ENCODE results near the gene SMIM3. TPM values are rescaled to one million over a fixed set of nuclear protein-coding genes. Genes with fewer than 3 reads are reported as not detected.

Gene SMIM3
- total RNA-seq, 1 donor from 2014 or later, result 46.7 TPM

DNA sequence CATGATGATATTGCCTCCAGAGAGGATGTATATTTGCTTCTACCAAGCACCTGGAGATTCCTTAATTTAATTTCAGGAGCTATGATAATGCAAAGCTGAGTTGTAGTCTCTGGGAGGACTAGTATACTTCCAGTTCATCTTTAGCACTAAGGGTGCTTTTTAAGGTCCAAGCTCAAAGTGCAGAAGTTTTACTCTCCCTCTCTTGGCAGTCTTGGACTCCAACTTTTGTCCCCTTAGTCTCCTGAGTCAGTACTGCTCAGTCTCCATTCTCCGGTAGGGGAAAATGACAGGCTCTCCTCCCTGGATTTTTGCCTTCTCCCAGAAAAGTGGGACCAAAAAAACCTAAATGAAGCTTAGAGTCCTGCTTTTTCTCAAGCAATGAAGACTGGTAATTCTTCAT lies 8.3 kb downstream of the SMIM3 start:
- Histone ChIP-seq H3K4me1 (peaks cover 66% of the 10 kb centered on the region), H3K36me3 (no peaks in the 10 kb centered on the region), H3K4me3 (no peak overlapping the region), H3K27ac (no peak overlapping the region), H3K9me3 (no peaks in the 10 kb centered on the region), H3K27me3 (no peaks in the 10 kb centered on the region)
- no peak for DNase-seq (ENCODE audit: extremely low spot score in 2 of 2)
- intact Hi-C loops (cut with DNase I), result loop anchor here (10.0 kb wide), 1 partner anchor 1382 kb away; no protein-coding TSS in a partner anchor
- no peak for TF ChIP-seq POLR2A (IDR thresholded peaks at IDR 0.05)
- no peak for TF ChIP-seq POLR2AphosphoS5 (IDR thresholded peaks at IDR 0.05; ENCODE audit: insufficient read depth in 1 of 2, low read depth in 1 of 2)
- TF ChIP-seq, protein P1, sequence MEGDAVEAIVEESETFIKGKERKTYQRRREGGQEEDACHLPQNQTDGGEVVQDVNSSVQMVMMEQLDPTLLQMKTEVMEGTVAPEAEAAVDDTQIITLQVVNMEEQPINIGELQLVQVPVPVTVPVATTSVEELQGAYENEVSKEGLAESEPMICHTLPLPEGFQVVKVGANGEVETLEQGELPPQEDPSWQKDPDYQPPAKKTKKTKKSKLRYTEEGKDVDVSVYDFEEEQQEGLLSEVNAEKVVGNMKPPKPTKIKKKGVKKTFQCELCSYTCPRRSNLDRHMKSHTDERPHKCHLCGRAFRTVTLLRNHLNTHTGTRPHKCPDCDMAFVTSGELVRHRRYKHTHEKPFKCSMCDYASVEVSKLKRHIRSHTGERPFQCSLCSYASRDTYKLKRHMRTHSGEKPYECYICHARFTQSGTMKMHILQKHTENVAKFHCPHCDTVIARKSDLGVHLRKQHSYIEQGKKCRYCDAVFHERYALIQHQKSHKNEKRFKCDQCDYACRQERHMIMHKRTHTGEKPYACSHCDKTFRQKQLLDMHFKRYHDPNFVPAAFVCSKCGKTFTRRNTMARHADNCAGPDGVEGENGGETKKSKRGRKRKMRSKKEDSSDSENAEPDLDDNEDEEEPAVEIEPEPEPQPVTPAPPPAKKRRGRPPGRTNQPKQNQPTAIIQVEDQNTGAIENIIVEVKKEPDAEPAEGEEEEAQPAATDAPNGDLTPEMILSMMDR (IDR thresholded peaks at IDR 0.05), result no peak

DNA sequence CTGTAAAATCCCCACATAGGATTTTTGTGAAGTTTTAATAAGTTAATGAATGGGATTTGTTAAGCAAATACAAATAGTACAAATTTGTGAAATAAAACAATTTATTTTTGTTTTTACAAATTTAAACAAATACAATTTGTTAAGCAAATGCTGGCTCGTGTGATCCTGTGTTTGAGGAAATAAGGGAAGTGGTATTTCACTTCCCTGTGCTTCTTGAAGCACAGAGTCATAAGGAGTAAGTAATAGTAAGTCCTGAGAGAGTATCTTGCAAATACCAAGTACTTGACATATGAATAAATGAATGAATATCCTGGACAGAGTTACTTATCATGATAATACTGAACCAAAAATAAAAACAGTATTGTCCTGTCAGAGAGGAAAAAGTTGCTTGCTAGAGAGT lies 9.1 kb downstream of the SMIM3 start:
- TF ChIP-seq POLR2A (IDR thresholded peaks at IDR 0.05), result no peak
- TF ChIP-seq, protein P1 (IDR thresholded peaks at IDR 0.05), result no peak
- TF ChIP-seq POLR2AphosphoS5 (IDR thresholded peaks at IDR 0.05; ENCODE audit: insufficient read depth in 1 of 2, low read depth in 1 of 2), result no peak
- no peak for DNase-seq (ENCODE audit: extremely low spot score in 2 of 2)
- Histone ChIP-seq H3K4me3 (no peak overlapping the region), H3K27ac (no peak overlapping the region), H3K27me3 (no peaks in the 10 kb centered on the region), H3K9me3 (no peaks in the 10 kb centered on the region), H3K36me3 (no peaks in the 10 kb centered on the region), H3K4me1 (peaks cover 58% of the 10 kb centered on the region)
- intact Hi-C loops (cut with DNase I), result loop anchor here (10.0 kb wide), 1 partner anchor 1383 kb away; no protein-coding TSS in a partner anchor

DNA sequence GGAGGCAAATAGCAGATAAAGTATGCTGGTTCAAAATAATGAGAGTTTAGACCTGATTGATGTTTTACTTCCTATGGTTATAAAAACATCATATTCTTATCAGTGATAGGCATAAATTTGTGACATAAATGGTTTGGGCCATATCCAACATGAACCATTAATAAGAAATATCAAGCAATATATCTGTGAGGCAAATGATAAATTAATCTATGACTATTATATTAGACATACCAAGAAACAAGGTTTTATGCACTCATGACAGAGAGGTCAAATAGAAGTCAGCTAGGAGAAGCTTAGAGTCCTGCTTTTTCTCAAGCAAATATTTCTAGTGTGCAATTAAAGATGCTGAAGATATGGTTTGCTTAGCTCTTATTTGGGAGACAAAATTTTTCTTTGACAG lies 10.4 kb downstream of the SMIM3 start:
- Histone ChIP-seq H3K36me3 (no peaks in the 10 kb centered on the region), H3K4me1 (peaks cover 45% of the 10 kb centered on the region), H3K4me3 (no peak overlapping the region), H3K27me3 (no peaks in the 10 kb centered on the region), H3K27ac (no peak overlapping the region), H3K9me3 (no peaks in the 10 kb centered on the region)
- intact Hi-C loops (cut with DNase I), result loop anchor here (10.0 kb wide), 1 partner anchor 1384 kb away; no protein-coding TSS in a partner anchor
- DNase-seq (ENCODE audit: extremely low spot score in 2 of 2), result no peak
- TF ChIP-seq POLR2A (IDR thresholded peaks at IDR 0.05) (no peak), POLR2AphosphoS5 (IDR thresholded peaks at IDR 0.05; ENCODE audit: insufficient read depth in 1 of 2, low read depth in 1 of 2) (no peak)
- TF ChIP-seq, protein P1 (IDR thresholded peaks at IDR 0.05), result no peak

DNA sequence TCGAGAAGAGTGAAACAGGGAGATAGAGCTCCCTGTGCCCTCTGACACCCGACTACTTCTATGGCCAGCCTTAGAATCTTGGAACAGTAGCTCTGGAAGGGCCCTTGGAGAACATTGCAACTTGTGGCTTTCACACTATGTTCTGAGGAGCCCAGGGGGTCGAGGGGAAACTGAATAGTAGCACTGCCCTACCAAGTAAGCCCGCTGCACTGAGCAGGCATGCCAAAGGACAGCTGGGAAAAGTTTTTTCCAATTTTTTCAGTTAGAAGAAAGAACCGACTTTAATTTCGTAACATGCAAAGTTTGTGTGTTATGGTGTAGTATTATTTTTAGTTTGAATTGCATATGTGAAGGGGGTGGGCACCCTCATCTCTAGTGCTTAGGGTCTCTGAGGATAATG lies 10.9 kb downstream of the SMIM3 start:
- TF ChIP-seq, protein P1 (IDR thresholded peaks at IDR 0.05), result no peak
- no peak for TF ChIP-seq POLR2A (IDR thresholded peaks at IDR 0.05)
- TF ChIP-seq POLR2AphosphoS5 (IDR thresholded peaks at IDR 0.05; ENCODE audit: insufficient read depth in 1 of 2, low read depth in 1 of 2), result no peak
- Histone ChIP-seq H3K27me3 (no peaks in the 10 kb centered on the region), H3K4me3 (no peak overlapping the region), H3K4me1 (peaks cover 40% of the 10 kb centered on the region), H3K27ac (no peak overlapping the region), H3K9me3 (no peaks in the 10 kb centered on the region), H3K36me3 (no peaks in the 10 kb centered on the region)
- DNase-seq (ENCODE audit: extremely low spot score in 2 of 2), result no peak
- intact Hi-C loops (cut with DNase I), result loop anchor here (10.0 kb wide), 1 partner anchor 1385 kb away; no protein-coding TSS in a partner anchor

DNA sequence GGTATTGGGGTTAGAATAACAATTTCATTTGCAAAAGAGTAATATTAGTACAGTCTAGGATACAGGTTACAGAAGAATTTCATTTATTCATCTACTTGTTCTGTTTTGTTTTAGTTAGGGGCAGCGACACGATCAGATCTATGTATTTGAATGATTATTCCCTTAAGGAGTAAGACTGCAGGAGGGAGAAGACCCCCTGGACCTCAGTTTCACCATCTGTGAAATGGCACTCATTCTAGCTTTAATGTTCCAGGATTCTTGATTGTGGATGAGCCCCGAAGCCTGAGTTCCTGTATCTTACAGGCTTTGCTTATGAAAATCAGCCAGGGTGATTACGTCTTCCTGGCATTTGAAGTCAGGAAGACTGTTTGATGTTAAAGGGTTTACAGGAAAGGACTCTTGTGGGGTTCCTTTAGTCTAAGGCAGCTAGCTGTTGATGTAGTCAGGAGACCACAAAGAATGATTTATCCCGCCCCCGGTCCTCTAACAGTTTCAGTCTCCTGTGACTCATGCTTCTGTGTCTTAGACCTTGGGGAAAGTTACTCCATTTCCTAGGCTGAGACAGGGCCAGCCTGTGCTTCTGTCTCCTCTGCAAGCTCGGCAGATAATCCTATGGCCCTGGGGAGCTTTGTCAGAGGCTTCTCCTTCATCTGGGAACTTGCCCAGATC lies 11.5 kb downstream of the SMIM3 start:
- no peak overlapping the region for H3K4me3 ChIP-seq
- DNase-seq (ENCODE audit: extremely low spot score in 2 of 2), result no peak

More for the DNA sequence above, 11.5 kb downstream of the SMIM3 start:
- no peaks in the 10 kb centered on the region for H3K27me3 ChIP-seq
- peaks cover 37% of the 10 kb centered on the region for H3K4me1 ChIP-seq
- intact Hi-C loops (cut with DNase I), result loop anchor here (10.0 kb wide), 1 partner anchor 1385 kb away; no protein-coding TSS in a partner anchor
- TF ChIP-seq, protein P1 (IDR thresholded peaks at IDR 0.05), result no peak
- peak in 1 of 2 donors; percentile 53 for TF ChIP-seq POLR2AphosphoS5 (IDR thresholded peaks at IDR 0.05; ENCODE audit: insufficient read depth in 1 of 2, low read depth in 1 of 2)
- H3K36me3 ChIP-seq, result no peaks in the 10 kb centered on the region
- peak overlapping the region; percentile 12 for H3K27ac ChIP-seq
- H3K9me3 ChIP-seq, result no peaks in the 10 kb centered on the region
